ENCODE measurements around the gene NHERF2.
"Not testable (repeated sequence)": the region's sequence is repeated elsewhere in the genome, so short reads cannot be mapped to it uniquely, and the experiment has no call there.

Gene NHERF2

DNA sequence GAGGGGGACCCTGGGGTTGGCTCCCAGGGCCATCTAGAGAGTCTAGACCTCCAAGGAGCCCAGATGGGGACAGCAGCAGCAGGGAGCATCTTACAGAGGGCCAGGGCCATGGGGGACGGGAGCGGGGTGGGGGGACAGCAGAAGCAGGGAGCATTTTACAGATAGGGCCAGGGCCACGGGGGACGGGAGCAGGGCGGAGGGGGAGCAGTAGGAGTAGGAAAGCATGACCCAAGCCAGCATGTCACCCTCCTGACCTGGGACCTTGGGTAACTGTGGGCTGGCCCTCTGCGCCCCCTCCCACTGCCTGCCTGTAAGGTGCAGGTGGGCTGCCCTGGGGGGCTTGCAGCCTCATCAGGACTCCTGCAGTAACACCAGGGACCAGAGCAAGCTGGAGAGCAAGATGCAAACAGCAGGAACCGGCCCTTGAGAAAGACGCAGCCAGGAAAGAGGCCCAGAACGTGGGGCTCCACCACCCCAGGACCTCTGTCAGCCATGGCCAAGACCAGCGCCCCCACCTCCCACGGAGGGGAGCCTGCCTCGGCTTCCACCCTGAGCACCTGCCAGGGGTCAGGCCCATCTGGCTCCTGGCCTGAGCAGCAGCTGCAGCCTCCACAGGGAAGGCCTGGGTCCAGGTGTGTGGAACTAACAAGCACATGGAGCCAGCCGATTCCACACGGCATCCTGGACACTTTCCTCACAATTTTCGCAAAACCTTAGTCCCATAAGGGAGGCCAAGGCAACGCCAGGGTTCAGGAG, 19.4 kb upstream of the NHERF2 start:
- DNase-seq (ENCODE audit: low spot score), result no peak

DNA sequence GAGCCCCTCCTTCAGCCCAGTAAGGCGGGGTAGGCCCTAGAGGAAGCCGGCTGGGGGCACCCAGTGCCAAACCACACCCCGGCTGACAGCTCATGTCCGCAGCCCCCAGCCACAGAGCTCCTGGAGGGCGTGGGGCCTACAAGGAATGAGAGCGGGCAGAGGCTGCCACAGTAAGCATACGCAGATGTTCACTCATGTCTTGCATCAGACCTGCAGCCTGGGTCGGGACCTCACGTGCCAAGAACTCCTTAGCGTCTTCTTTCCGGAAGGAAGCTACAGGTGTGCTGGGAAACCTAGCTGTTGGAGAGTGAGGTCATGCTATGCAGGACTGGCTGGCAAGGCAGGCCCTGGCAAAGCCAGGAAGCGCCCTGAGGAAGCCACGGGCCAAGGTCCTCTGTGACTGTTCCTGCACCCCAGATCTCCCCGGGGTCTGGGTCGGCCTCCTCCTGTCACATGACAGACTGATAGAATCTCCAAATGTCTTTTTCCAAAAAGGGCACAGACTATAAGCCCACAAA, 18.6 kb upstream of the NHERF2 start:
- DNase-seq (ENCODE audit: low spot score), result no peak

DNA sequence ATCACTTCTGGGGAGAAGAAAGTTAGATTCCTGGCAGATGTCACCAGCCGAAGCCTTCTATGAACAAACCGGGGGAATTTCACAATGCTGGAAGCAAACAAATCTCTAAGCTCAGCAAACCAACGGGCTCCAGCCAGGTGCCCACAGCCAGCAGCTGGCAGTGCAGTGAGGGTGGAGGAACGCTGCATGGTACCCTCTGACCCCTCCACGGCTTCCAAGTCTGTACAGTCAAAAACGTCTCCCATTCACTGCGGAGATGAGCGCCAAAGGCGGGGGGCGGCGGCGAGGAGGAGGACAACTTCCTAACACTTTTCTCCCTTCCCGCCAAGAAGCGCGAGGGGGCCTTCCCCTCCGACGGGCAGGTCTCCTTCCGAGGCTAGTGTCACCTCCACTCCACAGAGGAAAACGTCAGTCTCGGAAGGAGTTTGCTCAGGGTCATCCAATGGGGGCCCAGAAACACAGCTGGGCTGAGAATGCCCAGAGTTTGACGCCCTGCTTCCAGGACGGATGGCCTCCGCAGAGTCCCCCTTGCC, 18.0 kb upstream of the NHERF2 start:
- DNase-seq (ENCODE audit: low spot score), result no peak

DNA sequence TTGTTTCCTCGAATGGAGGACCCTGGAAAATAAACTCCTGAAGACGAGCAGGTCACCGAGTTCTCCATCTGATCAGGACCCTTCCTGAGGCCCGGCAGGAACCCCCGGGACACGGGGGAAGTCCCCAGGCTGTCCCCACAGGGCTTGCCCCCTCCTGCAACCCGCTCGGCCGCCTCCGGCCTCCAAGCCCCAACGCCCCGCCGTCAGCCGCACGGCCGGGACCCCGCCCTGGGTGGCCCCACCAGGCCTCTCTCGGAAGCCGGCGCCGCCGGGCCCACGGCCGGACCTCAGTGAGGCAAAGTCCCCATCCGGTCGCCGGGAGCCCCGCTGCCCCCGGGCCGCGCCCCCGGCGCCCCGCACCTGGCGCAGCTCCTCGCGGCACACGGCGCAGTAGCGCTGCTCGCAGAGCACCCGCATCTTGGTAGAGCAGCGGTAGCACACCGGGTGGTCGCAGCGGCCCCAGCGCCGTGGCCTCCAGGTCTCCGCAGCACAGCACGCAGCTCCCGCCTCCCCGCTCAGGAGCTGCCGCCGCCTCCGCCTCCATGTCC, 17.5 kb upstream of the NHERF2 start:
- DNase-seq (ENCODE audit: low spot score), result no peak

DNA sequence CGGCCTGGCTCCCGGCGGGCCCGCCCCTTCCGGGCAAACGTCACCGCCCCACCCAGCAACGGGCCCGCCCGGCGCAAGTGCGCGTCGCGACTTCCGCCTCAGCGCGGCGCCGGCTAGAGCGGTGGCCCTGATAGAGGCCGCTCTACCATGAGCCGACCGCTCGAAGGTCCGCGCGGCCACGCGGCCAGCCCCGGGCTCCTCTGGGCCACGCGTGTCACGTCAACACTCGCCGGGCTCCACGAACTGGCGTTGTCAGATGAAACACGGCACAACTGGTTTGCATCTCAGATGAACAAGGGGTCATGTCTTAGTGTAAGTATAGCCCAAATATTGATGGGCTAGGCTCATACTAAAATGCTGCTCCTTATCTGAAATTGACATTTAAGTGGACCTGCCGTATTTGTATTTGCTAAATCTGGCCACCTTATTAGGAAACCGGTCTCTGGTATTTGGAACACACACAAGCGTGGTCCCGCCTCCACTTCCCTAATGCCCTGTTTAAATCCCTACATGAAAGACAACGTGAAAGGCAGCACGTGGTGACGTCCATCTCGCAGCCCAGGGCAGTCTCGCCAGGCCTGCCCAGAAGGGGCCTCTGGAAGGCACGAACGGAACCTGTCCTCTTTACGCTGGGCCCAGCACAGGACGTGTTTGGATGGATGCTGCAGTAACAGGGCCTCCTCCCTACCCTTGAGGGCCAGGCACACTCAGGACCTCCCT, 16.8 kb upstream of the NHERF2 start, which contains the start of gene ZNF598:
ZNF598 (minus strand) TSS at position 31 of the 720 bp plus-strand sequence.
- DNase-seq (ENCODE audit: low spot score), result peak; percentile 87

DNA sequence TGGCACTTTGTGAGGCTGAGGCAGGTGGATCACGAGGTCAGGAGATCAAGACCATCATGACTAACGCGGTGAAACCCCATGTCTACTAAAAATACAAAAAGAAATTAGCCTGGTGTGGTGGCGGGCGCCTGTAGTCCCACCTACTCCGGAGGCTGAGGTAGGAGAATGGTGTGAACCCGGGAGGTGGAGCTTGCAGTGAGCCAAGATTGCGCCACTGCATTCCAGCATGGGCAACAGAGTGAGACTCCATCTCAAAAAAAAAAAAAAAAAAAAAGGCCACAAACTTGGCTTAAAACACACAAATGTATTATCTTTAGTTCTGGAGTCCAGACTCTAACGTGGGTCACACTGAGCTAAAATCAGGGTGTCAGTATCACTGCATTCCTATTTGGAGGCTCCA, 15.0 kb upstream of the NHERF2 start:
- not testable (repeated sequence) for DNase-seq (ENCODE audit: low spot score)

DNA sequence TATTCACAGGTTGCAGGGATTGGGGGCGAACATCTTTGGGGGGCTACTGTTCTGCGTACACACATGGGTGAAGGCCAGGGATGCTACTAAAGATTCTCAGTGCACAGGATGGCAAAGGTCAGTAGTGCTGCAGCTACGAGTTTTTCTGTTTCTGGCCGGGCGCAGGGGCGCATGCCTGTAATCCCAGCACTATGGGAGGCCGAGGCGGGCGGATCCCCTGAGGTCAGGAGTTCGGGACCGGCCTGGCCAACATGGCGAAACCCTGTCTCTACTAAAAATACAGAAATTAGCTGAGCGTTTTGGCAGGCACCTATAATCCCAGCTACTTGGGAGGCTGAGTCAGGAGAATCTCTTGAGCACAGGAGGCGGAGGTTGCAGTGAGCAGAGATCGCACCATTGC, 13.2 kb upstream of the NHERF2 start:
- no peak for DNase-seq (ENCODE audit: low spot score)

DNA sequence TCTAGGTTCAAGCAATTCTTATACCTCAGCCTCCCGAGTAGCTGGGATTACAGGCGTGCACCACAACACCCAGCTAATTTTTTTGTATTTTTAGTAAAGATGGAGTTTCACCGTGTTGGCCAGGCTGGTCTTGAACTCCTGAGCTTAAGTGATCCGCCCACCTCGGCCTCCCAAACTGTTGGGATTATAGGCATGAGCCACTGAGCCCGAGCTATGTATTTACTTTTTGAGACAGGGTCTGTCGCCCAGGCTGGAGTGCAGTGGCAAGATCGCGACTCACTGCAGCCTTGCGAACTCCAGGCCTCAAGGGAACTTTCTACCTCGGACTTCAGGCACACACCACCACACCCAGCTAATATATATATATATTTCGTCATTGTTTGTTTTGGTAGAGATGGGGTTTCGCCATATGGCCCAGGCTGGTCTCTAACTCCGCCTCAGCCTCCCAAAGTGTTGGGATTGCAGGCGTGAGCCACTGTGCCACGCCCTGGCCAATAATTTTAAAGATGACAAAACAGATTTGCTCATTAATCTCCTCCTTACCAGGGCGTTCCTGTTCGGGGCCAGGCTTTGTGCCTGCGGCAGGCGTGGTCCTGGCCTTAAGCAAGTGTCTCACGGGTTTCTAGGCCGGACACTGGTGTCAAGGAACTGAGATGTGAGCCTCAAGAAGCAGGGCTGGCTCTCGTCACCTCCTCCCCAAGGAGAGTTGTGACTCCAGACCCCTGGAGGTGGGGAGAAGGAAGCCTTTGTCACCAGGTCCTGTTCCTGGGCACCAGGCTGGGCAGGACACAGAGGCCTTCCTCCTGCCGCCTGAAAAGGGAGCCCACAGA, 11.4 kb upstream of the NHERF2 start:
- DNase-seq (ENCODE audit: low spot score), result no peak

DNA sequence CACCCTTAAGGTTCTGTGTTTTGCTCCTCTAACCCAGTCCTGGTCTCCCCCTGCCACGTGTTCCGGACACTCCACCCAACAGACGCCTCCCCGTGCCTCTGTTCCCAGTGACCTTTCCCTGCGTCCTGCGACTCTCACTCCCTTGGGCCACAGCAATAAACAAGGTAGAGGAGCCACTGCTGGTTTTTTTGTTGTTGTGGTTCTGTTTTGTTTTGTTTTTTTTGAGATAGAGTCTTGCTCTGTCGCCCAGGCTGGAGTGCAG, 10.8 kb upstream of the NHERF2 start:
- DNase-seq (ENCODE audit: low spot score), result no peak

DNA sequence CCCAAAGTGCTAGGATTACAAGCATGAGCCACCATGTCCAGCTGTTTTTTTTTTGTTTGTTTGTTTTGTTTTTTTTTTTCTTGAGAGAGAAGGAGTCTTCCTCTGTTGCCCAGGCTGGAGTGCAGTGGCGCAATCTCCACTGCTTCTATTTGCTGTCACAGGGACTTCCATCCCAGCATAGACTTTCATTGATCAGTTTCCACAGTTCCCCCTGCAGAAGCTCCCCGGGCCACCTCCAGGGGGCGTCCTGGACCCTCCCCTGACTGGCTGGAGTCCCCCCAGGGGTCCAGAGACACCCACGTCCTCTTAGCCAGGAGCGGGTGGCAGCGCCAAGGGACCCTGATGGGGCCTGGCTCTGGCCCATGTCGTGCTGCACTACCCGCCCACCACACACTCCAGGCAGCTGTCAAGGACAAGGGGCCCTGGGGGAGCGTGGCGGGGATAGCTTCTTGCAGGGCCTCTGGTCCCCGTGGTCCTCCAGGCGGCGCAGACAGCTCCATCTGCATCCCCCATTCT, 10.2 kb upstream of the NHERF2 start:
- DNase-seq (ENCODE audit: low spot score), result no peak

DNA sequence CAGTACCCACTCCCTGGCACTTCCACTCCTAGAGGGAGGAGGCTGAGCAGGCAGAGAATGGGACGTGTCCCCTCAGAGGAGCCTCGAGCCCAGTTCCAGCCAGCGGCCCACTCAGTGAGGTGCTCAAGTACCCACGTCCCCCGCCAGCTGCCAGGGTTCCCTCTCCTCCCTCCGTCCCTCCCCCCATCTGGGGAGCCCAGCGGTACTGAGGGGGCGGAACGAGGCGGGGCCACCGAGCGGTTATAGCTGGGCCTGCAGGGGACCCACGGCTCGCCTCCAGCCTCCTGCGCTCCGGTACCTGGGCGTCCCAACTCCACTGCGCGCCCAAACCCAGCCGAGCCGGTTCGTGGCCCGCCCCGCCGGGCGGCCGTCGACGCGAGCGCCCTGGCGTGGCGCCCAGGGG, 7.2 kb upstream of the NHERF2 start, which contains the start of gene NPW:
NPW (plus strand) TSS at position 268 of the 403 bp plus-strand sequence.
- no peak for DNase-seq (ENCODE audit: low spot score)

DNA sequence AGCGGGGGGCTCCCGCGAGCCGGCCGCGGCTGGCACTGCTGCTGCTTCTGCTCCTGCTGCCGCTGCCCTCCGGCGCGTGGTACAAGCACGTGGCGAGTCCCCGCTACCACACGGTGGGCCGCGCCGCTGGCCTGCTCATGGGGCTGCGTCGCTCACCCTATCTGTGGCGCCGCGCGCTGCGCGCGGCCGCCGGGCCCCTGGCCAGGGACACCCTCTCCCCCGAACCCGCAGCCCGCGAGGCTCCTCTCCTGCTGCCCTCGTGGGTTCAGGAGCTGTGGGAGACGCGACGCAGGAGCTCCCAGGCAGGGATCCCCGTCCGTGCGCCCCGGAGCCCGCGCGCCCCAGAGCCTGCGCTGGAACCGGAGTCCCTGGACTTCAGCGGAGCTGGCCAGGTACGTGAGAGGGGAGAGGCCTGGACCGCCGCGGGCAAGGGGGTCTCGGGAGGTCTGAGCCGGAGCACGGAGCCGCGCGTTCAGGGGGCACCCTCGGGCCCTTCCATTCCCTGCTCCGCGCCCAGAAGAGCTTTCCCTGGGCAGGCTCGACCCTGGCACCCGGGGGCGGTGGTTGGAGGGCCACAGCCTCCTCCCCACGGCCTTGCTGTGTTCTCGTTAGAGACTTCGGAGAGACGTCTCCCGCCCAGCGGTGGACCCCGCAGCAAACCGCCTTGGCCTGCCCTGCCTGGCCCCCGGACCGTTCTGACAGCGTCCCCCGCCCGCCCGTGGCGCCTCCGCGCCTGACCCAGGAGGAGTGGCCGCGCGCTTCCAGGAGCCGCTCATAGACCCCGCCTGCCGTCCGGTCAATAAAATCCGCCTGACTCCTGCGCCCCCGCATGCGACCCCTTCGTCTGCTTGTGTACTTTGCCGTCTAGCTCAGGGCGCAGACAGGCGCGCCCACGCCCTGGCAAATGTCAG, 6.5 kb upstream of the NHERF2 start:
- no peak for DNase-seq (ENCODE audit: low spot score)

DNA sequence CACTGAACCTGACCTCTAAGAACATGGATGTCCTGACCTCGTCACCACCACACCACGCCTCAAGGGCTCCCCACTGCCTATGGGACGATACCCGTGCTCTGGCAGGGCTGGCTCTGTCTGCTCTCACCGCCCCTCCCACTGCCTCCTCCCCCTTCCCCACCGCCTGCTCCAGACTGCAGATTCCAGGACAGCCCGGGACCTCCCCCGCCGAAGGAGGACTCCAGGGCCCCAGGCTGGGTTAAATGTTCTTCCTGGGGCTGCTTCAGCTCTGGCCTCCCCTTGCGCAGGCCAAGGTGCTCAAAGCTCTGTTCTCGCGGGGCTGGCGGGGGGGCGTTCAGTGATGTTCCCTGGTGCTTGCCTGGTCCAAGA, 4.0 kb upstream of the NHERF2 start:
- no peak for DNase-seq (ENCODE audit: low spot score)

DNA sequence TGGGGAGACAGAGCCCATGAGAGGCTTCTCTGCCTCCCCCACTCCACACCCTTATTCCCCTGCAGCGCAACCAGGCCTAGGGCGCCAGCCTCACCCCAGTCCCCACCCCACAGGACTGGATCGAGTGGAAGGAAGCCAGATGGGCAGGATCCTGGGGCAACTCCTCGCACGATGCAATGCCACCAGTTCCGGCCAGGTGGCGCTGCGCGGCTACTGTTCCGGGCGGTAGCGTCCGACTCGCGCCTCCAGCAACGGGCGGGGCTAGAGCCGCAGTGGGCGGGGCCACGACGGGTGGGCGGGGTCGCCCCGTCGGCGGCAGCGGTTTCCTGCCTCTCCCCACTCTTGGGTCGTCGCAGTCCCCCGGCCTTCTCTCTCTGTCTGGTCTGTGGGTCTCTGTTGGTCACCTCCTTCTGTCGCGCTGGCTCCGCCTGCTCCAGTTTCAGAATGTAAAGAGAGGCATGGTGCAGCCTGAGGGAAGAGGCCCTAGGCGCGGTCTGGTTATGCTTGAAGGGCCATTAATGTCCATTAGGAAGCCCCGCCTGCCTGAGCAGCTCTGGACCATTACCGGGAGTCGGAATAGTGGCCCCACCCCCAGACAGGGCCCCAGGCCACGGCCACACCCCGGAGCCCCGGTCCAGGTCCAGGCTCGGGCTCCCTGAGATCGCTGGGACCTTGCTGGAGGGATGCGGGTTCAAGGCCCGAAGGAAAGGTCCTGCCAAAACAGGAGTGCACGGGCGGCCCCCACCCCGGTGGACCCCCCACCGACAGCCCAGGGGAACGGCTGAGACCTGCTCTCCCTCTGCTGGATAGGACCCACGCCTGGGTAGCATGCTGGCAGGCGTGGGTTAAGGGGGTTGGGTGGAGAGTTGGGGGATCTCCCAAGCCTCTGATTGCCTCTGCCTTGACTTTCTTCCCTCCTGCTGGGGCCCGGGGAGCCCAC, 3.3 kb upstream of the NHERF2 start:
- peak; percentile 82 for DNase-seq (ENCODE audit: low spot score)

DNA sequence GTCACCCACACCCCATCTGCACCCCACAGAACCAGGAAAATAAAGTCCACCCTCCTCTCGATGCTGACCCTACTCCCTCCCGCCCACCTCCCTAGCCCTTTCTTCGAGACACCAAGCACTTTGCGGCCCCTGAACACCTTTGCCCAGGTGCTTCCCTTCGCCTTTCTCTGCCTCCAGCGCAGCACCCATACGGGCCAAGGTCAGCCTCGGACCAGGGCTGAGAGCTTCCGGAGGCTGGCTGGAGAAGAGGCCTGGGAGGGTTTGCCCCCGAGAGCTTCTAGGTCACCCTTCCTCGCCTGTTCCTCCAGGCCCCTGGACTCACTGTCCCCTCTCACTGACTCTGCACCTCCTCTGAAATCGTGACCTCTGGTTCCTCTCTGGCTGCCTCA, 2.7 kb upstream of the NHERF2 start:
- DNase-seq (ENCODE audit: low spot score), result no peak

DNA sequence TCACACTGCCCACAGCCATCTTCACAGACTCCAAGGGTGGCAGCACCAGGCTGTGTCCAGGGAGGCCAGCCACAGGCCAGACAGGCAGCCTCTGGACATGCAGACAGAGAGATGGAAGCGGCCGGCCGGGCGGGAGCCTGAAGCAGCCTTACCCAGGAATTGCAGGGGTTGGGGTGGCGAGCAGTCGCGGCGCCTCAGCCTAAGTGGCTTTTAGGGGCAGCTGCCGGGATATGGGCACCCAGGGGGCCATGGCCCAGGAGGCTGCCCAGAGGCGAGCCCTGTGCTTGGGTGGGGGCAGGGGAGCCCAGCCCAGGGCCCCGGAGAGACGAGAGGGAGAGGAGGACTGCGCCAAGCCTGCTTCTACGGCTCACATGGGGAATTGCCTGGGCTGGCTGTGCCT, 1.5 kb upstream of the NHERF2 start:
- no peak for DNase-seq (ENCODE audit: low spot score)

DNA sequence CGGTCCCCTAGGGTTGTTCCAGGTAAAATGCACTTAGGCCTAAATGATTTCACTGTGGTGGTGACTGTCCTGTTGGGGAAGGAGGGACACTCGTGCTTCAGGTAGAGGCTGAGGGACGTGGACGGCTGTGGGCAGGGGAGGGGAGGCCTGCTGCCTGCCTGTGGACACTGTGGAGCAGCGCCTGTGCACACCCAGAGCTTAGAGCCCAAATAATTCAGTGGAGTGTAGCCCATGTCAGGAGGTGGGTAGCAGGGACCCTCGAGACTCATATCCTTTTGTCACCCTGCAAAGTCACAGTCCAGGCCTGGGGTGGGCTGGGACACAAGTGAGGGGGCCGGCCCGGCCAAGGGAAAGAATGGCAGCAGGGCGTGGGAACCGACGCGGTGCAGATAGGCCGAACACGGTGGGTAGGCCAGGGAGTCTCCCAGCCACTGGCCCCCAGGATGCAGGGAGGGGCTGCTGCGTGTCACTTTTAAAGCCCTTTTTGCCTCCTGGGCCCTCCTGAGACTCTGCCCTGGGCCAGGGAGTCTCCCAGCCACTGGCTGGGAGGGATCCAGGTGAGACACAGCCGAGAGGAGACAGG, 733 bp upstream of the NHERF2 start:
- DNase-seq (ENCODE audit: low spot score), result no peak

DNA sequence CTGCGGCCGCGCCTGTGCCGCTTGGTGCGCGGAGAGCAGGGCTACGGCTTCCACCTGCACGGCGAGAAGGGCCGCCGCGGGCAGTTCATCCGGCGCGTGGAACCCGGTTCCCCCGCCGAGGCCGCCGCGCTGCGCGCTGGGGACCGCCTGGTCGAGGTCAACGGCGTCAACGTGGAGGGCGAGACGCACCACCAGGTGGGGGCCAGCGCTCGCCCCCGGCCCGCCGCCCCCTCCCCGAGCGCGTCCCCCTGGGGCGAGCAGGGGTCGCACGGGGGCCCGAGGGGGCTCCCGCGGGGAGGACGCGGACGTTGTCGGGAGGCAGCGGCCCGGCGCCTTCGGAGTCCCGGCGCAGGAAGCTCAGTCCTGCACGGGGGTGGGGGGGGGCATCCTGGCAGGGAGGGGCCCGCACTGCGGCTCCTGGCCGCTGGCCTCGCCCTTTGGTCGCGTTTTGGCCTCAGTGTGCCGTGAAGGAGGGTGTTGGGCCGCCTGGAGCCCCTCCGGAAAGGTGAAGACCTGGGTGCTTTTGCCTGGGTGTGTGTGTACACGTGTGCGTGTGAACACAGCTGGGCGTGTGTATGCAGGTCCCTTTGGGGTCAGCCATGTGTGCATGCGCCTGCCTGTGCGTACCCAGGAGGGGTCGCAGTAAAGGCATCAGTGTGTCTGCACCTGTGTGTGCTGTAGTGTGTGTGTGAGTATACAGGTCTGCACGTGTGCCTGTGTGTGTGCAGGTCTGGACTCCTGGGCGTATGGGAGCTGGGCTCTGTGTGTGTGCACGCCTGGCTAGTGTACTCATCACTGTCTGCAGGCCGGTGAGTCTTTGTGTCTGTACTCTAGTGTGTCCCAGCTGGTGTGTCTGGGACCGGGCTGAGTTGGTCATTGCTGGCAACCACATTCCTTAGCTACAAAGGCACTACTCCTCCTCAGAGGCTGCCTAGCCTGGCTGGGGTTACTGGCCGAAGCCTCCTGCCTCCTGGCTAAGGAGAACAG, 615 bp downstream of the NHERF2 start:
- DNase-seq (ENCODE audit: low spot score), result no peak
